CD14-positive monocyte (primary cell): Measurements from ENCODE around the gene KLHL9. TPM values are rescaled to one million over a fixed set of nuclear protein-coding genes. Genes with fewer than 3 reads are reported as not detected.
"Not testable (repeated sequence)": the region's sequence is repeated elsewhere in the genome, so short reads cannot be mapped to it uniquely, and the experiment has no call there.

Source experiments
- DNase-seq, 3 donors: peaks; one replicate each; pipeline ENCODE4 v3.0.0-alpha.2; 2011 to 2022
- H2AFZ ChIP-seq: 2 replicates; pipeline ENCODE4 v1.6.0; 2012; ENCODE audit warnings: mild to moderate bottlenecking, low read depth, low read length, inconsistent platforms; ENCODE audit not compliant: insufficient read depth, poor library complexity, severe bottlenecking
- H3K27ac ChIP-seq, 2 donors: 1 replicate in 1 of 2; 2 replicates in 1 of 2; pipeline ENCODE4 v1.5.1; 2012 to 2013; ENCODE audit warnings: low read length in 2 of 2, control low read depth in 1 of 2, inconsistent platforms in 1 of 2, low read depth in 1 of 2, mild to moderate bottlenecking in 1 of 2
- H3K27me3 ChIP-seq, 2 donors: one replicate each; pipeline versions ENCODE4 v1.6.0 to v1.6.1; 2011 to 2013; ENCODE audit warnings: low read length in 2 of 2; ENCODE audit not compliant: control insufficient read depth in 2 of 2, insufficient read depth in 2 of 2
- H3K36me3 ChIP-seq, 2 donors: replicated peaks in 1 of 2; 1 replicate in 1 of 2; 2 replicates in 1 of 2; pipeline versions ENCODE4 v1.5.1 to v1.6.1; 2012 to 2013; ENCODE audit warnings: low read length in 2 of 2, control low read depth in 1 of 2, inconsistent platforms in 1 of 2, mild to moderate bottlenecking in 1 of 2; ENCODE audit not compliant: insufficient read depth in 2 of 2, control insufficient read depth in 1 of 2
- H3K4me1 ChIP-seq, 2 donors: 1 replicate in 1 of 2; 2 replicates in 1 of 2; pipeline versions ENCODE4 v1.5.1 to v1.6.1; 2012 to 2013; ENCODE audit warnings: low read length in 2 of 2, control low read depth in 1 of 2, inconsistent platforms in 1 of 2, mild to moderate bottlenecking in 1 of 2, moderate library complexity in 1 of 2; ENCODE audit not compliant: insufficient read depth in 2 of 2, control insufficient read depth in 1 of 2
- H3K4me2 ChIP-seq: replicated peaks from 2 replicates; pipeline ENCODE3; 2012; ENCODE audit warnings: low read length, moderate library complexity, mild to moderate bottlenecking; ENCODE audit not compliant: poor library complexity, severe bottlenecking; ENCODE audit errors: extremely low read depth
- H3K4me3 ChIP-seq, 3 experiments: fragments of 200-600 bp in 1 of 3; sonication (generic) in 1 of 3; replicated peaks in 1 of 3; 1 replicate in 2 of 3; 2 replicates in 1 of 3; pipeline ENCODE4 v1.5.1; 2011 to 2013; ENCODE audit warnings: low read length in 3 of 3, mild to moderate bottlenecking in 3 of 3, control low read depth in 2 of 3, low read depth in 2 of 3, inconsistent platforms in 1 of 3, moderate library complexity in 1 of 3
- H3K79me2 ChIP-seq: 2 replicates; pipeline ENCODE4 v1.6.0; 2012; ENCODE audit warnings: mild to moderate bottlenecking, control low read depth, inconsistent platforms, low read length, moderate library complexity; ENCODE audit not compliant: insufficient read depth
- H3K9ac ChIP-seq: 2 replicates; pipeline ENCODE4 v1.6.0; 2017; ENCODE audit warnings: low read length, mild to moderate bottlenecking; ENCODE audit not compliant: insufficient read depth, poor library complexity, severe bottlenecking
- H3K9me3 ChIP-seq, 2 donors: replicated peaks in 1 of 2; 1 replicate in 1 of 2; 2 replicates in 1 of 2; pipeline versions ENCODE4 v1.5.1 to v1.6.1; 2012 to 2013; ENCODE audit warnings: low read length in 2 of 2, control low read depth in 1 of 2; ENCODE audit not compliant: control insufficient read depth in 1 of 2, insufficient read depth in 1 of 2
- H4K20me1 ChIP-seq: 2 replicates; pipeline ENCODE4 v1.6.0; 2012; ENCODE audit warnings: mild to moderate bottlenecking, low read length, control low read depth, moderate library complexity; ENCODE audit not compliant: insufficient read depth
- H3K27ac Mint-ChIP-seq, 7 donors: one replicate each; pipeline ENCODE4 v1.8.0; 2020; ENCODE audit warnings: mild to moderate bottlenecking in 7 of 7, mixed read lengths in 7 of 7, moderate library complexity in 6 of 7, inconsistent platforms in 2 of 7
- H3K27me3 Mint-ChIP-seq, 3 donors: one replicate each; pipeline ENCODE4 v1.8.0; 2021 to 2022; ENCODE audit warnings: low read depth in 3 of 3, mild to moderate bottlenecking in 3 of 3, mixed read lengths in 3 of 3, moderate library complexity in 3 of 3, inconsistent platforms in 1 of 3
- H3K36me3 Mint-ChIP-seq, 2 donors: one replicate each; pipeline ENCODE4 v1.8.0; 2020; ENCODE audit warnings: mixed read lengths in 2 of 2, inconsistent platforms in 1 of 2, mild to moderate bottlenecking in 1 of 2
- H3K4me1 Mint-ChIP-seq: one replicate; pipeline ENCODE4 v1.8.0; 2020; ENCODE audit warnings: mild to moderate bottlenecking, mixed read lengths
- H3K4me3 Mint-ChIP-seq, 2 donors: one replicate each; pipeline ENCODE4 v1.8.0; 2020; ENCODE audit warnings: mild to moderate bottlenecking in 2 of 2, mixed read lengths in 2 of 2, moderate library complexity in 1 of 2
- H3K9me3 Mint-ChIP-seq, 7 donors: one replicate each; pipeline ENCODE4 v1.8.0; 2020 to 2022; ENCODE audit warnings: mixed read lengths in 7 of 7, mild to moderate bottlenecking in 6 of 7, moderate library complexity in 6 of 7, inconsistent platforms in 2 of 7
- CTCF ChIP-seq: fragments of 200-600 bp; IDR thresholded peaks from one replicate; pipeline ENCODE4 v1.8.0; 2022; ENCODE audit warnings: antibody characterized with exemption, mild to moderate bottlenecking
- WGBS: methylation state at CpG from one replicate; pipeline ENCODE4 v1.1.5; 2013; ENCODE audit warnings: missing lambda C conversion rate; ENCODE audit not compliant: insufficient coverage; 5-methylcytosine and 5-hydroxymethylcytosine counted together
- intact Hi-C, 2 donors: fragments of 100-400 bp; cut with micrococcal nuclease; formaldehyde crosslinking; loops; one replicate each; pipeline versions ENCODE4 v1.15.0 to v1.15.1; 2023
- polyA plus RNA-seq, 3 donors: library from polyadenylated mRNA; depleted of rRNA in 1 of 3; unstranded in 2 of 3; stranded (reverse) in 1 of 3; fragments of 300-500 nt in 2 of 3; fragments of >200 nt in 1 of 3; fragmentation: Illumina TruSeq in 2 of 3; gene quantifications; 1 replicate in 2 of 3; 2 replicates in 1 of 3; pipeline ENCODE4 v1.2.3, GENCODE V29; 2012 to 2021

The KLHL9 gene
- polyA plus RNA-seq, 3 donors, result 2.8 to 9.0 (median 7.7) TPM

- Histone ChIP-seq H4K20me1 (no peaks in the 10 kb centered on the region), H3K79me2 (no peaks in the 10 kb centered on the region), H3K4me1 (peaks cover 27 to 33% of the 10 kb centered on the region in 2 donors), H3K36me3 (no peaks in the 10 kb centered on the region), H3K4me2 (peak overlapping the region; percentile 79), H3K27me3 (peaks cover 55 to 72% of the 10 kb centered on the region in 2 donors), H2AFZ (no peak overlapping the region), H3K9me3 (no peaks in the 10 kb centered on the region), H3K9ac (no peak overlapping the region), H3K4me3 (peak overlapping the region; percentile 18 to 70 (median 57)), H3K27ac (no peak overlapping the region)
- no peak for TF ChIP-seq CTCF
- Mint-ChIP-seq H3K27me3 (peaks cover 40 to 61% (median 46%) of the 10 kb centered on the region in 3 donors), H3K4me1 (peaks cover 36% of the 10 kb centered on the region), H3K4me3 (peak overlapping the region; percentile 69 to 78), H3K27ac (peak overlapping the region in 5 of 7 donors; percentile 30 to 77 (median 50)), H3K36me3 (no peaks in the 10 kb centered on the region), H3K9me3 (peaks cover 0 to 4% (median 0%) of the 10 kb centered on the region in 7 donors)
- intact Hi-C loops, result loop anchor here in 1 of 2 donors (5.0 to 10.0 kb wide), 2 partner anchors 47 to 61 kb away; partner anchors contain the start of genes IFNA1 and KLHL9
- DNase-seq, result peak; percentile 60 to 81 (median 75)
- WGBS, result 89% methylated on average over 2 of the region's 5 CpGs
Observed at GRCh38 chr9:21381448-21382339, 46.5 kb upstream of the KLHL9 start.

GRCh38 chr9:21371467-21371866 lies 36.3 kb upstream of the KLHL9 start:
- H3K27me3 ChIP-seq, H3K36me3 ChIP-seq, H2AFZ ChIP-seq, H3K27ac ChIP-seq, H3K4me2 ChIP-seq, H3K9me3 Mint-ChIP-seq, H3K9ac ChIP-seq, H3K4me1 Mint-ChIP-seq, H3K4me3 ChIP-seq, H3K79me2 ChIP-seq, H4K20me1 ChIP-seq, H3K9me3 ChIP-seq, intact Hi-C loops, DNase-seq, H3K4me1 ChIP-seq, H3K27ac Mint-ChIP-seq, H3K4me3 Mint-ChIP-seq, H3K36me3 Mint-ChIP-seq: not testable (repeated sequence)
- 80% methylated on average over 1 of the region's 4 CpGs for WGBS
- peaks cover 2 to 13% (median 5%) of the 10 kb centered on the region in 3 donors for H3K27me3 Mint-ChIP-seq
